IPS-18c (cell line): Measurements from ENCODE around the gene GATAD2A.
"Not testable (repeated sequence)": the region's sequence is repeated elsewhere in the genome, so short reads cannot be mapped to it uniquely, and the experiment has no call there.

Experiments used
- H3K4me3 ChIP-seq: 2 replicates; pipeline ENCODE4 v1.7.0; 2013; ENCODE audit warnings: low read depth, mild to moderate bottlenecking, low read length, moderate library complexity; ENCODE audit not compliant: insufficient read depth
- H3K9me3 ChIP-seq: one replicate; pipeline ENCODE4 v1.6.1; 2013; ENCODE audit warnings: mild to moderate bottlenecking, low read length, moderate library complexity; ENCODE audit not compliant: control insufficient read depth, insufficient read depth

The GATAD2A gene, protein sequence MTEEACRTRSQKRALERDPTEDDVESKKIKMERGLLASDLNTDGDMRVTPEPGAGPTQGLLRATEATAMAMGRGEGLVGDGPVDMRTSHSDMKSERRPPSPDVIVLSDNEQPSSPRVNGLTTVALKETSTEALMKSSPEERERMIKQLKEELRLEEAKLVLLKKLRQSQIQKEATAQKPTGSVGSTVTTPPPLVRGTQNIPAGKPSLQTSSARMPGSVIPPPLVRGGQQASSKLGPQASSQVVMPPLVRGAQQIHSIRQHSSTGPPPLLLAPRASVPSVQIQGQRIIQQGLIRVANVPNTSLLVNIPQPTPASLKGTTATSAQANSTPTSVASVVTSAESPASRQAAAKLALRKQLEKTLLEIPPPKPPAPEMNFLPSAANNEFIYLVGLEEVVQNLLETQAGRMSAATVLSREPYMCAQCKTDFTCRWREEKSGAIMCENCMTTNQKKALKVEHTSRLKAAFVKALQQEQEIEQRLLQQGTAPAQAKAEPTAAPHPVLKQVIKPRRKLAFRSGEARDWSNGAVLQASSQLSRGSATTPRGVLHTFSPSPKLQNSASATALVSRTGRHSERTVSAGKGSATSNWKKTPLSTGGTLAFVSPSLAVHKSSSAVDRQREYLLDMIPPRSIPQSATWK

GRCh38 chr19:19404879-19405860, at the start of gene GATAD2A:
Gene GATAD2A, plus strand, starts transcription at chr19:19405675. Its CDS starts 59,671 bp downstream, at chr19:19465346.
- peak within 1 kb of the TSS; percentile 84 for H3K4me3 ChIP-seq
- peaks cover 2% of the 10 kb centered on the region for H3K9me3 ChIP-seq

DNA sequence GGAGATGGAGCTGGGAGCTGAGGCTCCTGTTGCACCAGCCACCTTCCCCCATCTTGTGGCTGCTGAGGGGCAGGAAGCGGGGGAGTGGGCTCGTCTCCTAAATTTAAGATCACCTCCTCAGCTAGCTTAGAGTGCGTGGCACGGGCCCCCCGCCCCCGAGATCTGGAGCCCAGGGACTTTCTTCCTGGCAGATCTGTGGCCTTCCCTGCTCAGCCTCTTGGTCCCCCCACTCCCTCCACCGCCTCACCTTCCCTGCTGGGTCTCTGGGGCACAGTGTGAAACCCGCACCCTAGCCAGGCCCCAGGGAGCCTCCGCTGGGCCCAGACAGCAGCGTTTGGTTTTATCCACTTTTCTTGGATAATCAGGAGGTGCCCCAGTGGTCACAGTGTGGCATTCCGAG, 49.0 kb upstream of the GATAD2A start:
- H3K4me3 ChIP-seq = no peak overlapping the region
- H3K9me3 ChIP-seq = no peaks in the 10 kb centered on the region

DNA sequence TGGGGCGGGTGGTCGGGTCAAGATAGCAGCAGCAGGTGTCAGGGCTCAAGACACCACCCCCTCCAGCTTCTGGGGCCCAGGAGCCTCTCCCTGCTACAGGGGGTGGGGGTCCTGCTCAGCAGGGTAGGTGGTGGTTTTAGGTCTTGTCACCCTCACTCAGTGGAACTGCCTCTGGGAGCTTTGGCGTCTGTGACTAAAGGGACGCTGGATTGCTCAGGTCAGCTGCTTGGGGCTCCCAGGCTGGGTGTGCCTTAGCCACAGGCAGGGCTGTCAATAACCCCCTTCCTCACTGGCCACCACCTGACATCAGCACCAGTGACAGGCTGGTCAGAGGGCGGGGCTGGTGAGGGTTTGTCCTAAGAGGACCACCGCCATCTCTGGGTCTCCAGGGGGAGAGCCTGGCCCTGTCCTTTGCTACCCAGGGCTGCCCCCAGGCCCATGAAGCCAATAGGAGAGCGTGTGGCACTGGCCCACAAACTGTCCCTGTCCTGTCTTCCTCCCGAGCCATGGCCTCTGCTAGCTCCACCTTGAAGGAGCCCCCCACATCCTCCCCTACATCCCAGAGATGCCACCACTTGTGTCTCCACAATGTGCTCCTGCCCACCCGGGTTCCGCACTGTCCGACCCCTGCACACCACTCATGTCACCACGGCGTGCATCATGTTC, 48.4 kb upstream of the GATAD2A start:
- Histone ChIP-seq H3K4me3 (no peak overlapping the region), H3K9me3 (no peaks in the 10 kb centered on the region)

GRCh38 chr19:19361075-19361594, 44.3 kb upstream of the GATAD2A start:
- Histone ChIP-seq H3K4me3 (no peak overlapping the region), H3K9me3 (no peaks in the 10 kb centered on the region)

DNA sequence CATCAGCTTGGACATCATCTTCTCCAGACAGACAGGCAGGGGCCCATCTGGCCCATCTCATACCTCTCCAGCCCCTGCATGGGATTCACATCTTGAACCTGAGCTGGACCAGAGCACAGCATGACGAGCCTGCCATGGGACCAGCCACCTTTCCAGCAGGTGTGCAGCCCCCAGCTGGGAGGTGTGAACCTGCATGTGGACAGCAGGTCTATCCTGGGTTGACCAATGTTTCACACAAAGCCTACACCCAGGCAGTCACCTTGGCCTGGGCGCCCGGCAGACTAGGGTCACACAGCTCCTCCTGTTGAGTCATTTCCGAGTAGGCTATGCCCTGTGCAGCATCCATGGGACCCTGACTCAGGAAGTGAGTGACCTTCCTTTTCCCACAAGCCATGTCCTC, 43.4 kb upstream of the GATAD2A start:
- no peak overlapping the region for H3K4me3 ChIP-seq
- H3K9me3 ChIP-seq = no peaks in the 10 kb centered on the region

DNA sequence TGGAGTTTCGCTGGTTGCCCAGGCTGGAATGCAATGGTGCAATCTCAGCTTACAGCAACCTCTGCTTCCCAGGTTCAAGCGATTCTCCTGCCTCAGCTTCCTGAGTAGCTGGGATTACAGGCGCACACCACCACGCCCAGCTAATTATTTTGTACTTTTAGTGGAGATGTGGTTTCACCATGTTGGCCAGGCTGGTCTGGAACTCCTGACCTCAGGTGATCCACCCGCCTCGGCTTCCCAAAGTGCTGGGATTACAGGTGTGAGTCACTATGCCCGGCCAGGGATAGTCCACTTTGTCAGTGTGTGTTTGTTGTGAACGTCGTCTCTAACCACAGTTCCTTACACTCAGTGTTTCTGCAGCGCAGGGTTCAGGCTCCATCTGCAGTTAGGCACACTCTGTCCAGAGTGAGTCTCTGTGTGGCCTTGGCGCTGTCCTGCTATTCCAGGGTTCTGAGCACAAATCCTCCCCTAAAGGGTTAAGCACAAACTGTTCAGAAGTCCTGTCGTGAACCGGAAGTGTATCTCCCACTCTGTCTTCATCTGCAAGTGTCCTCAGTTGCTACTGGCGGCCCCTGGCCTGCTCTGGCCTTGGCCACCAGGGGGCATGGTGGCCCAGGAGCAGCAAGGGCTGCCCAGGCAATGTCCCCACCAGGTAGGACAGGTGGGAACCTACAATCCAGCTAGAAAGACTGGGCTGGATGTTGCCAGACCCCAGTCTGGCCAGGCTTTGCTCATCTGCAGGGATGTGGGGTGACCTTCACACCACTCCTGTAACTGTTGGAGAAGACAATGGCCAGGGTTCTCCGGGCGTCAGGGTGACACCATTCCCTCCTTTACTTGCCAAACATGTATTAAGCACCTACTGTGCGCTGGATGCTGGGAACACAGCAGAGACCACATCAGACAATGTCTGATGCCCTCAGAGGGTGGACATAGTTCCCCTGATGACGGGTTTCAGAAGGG, 38.8 kb upstream of the GATAD2A start:
- no peaks in the 10 kb centered on the region for H3K9me3 ChIP-seq
- H3K4me3 ChIP-seq = no peak overlapping the region

- Histone ChIP-seq H3K9me3 (no peaks in the 10 kb centered on the region), H3K4me3 (no peak overlapping the region)
These were observed 37.4 kb upstream of the GATAD2A start for GRCh38 chr19:19368087-19368486.

DNA sequence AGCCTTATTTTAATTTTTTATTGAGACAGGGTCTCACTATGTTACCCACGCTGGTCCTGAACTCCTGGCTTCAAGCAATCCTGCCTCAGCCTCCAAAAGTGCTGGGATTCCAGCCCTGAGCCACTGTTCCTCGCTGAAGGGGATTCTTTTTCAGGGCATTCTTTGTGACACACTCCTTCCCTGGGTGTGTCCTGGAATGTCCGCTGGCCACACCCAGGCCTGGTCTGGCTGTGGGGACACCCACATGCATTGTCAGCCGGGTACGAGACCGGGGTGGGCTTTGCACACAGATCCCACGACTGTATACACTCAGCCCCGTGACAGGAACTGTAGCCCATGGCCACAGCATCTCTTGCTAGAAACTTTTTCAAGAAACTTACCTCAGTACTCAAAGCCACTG, 34.4 kb upstream of the GATAD2A start:
- Histone ChIP-seq H3K9me3 (no peaks in the 10 kb centered on the region), H3K4me3 (no peak overlapping the region)

- H3K4me3 ChIP-seq = no peak overlapping the region
- H3K9me3 ChIP-seq = no peaks in the 10 kb centered on the region
These were observed 32.6 kb upstream of the GATAD2A start for GRCh38 chr19:19372656-19373416.

DNA sequence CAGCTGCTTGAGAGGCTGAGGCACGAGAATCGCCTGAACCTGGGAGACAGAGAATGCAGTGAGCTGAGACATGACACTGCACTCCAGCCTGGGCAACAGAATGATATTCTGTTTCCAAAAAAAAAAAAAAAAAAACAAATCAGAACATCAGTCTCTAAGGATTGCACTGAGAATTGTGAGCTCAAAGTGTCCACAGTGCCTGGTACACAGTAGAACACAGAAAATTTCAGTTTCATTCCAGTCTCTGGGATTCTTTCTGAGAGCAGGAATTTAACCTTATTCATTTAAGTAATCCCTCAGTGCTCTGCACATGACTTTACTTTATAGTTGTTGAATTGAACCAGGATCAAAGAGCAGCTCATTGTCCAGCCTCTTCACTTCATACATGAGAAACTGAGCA, 25.9 kb upstream of the GATAD2A start:
- Histone ChIP-seq H3K4me3 (no peak overlapping the region), H3K9me3 (no peaks in the 10 kb centered on the region)

GRCh38 chr19:19380316-19380715, 25.2 kb upstream of the GATAD2A start:
- H3K9me3 ChIP-seq, H3K4me3 ChIP-seq: not testable (repeated sequence)

GRCh38 chr19:19381007-19381926, 24.2 kb upstream of the GATAD2A start:
- Histone ChIP-seq H3K4me3 (no peak overlapping the region), H3K9me3 (no peaks in the 10 kb centered on the region)

- Histone ChIP-seq H3K9me3 (no peaks in the 10 kb centered on the region), H3K4me3 (no peak overlapping the region)
These were observed 23.4 kb upstream of the GATAD2A start for GRCh38 chr19:19382118-19382517.

- Histone ChIP-seq H3K4me3 (peak overlapping the region; percentile 53), H3K9me3 (no peaks in the 10 kb centered on the region)
These were observed 21.0 kb upstream of the GATAD2A start for GRCh38 chr19:19384486-19384885.
